Liver (tissue), 9 donors: ENCODE measurements around the gene TCEA3. TPM values are rescaled to one million over a fixed set of nuclear protein-coding genes. Genes with fewer than 3 reads are reported as not detected.

Experiments used
- DNase-seq: peaks from one replicate; pipeline ENCODE4 v3.0.0-alpha.2; 2017; ENCODE audit warnings: low spot score
- H3K27ac ChIP-seq, 2 donors: one replicate each; pipeline ENCODE4 v1.7.0; 2013; ENCODE audit warnings: inconsistent platforms in 2 of 2, low read length in 2 of 2, control low read depth in 1 of 2, low read depth in 1 of 2, mild to moderate bottlenecking in 1 of 2
- H3K27me3 ChIP-seq, 4 donors: one replicate each; pipeline versions ENCODE4 v1.6.1 to v1.7.0; 2013; ENCODE audit warnings: low read length in 3 of 4, inconsistent platforms in 1 of 4, mild to moderate bottlenecking in 1 of 4, moderate library complexity in 1 of 4; ENCODE audit not compliant: control insufficient read depth in 4 of 4, insufficient read depth in 4 of 4
- H3K36me3 ChIP-seq, 4 donors: one replicate each; pipeline versions ENCODE4 v1.6.1 to v1.7.0; 2013; ENCODE audit warnings: low read length in 3 of 4, mild to moderate bottlenecking in 3 of 4, low read depth in 1 of 4, moderate library complexity in 1 of 4; ENCODE audit not compliant: control insufficient read depth in 4 of 4, insufficient read depth in 3 of 4
- H3K4me1 ChIP-seq, 4 donors: one replicate each; pipeline versions ENCODE4 v1.6.1 to v1.7.0; 2013; ENCODE audit warnings: low read length in 3 of 4, mild to moderate bottlenecking in 3 of 4, moderate library complexity in 1 of 4; ENCODE audit not compliant: control insufficient read depth in 4 of 4, insufficient read depth in 4 of 4
- H3K4me3 ChIP-seq, 3 donors: one replicate each; pipeline versions ENCODE4 v1.6.1 to v1.7.0; 2013; ENCODE audit warnings: low read length in 3 of 3, control low read depth in 1 of 3, low read depth in 1 of 3, mild to moderate bottlenecking in 1 of 3
- H3K9ac ChIP-seq, 2 donors: one replicate each; pipeline ENCODE4 v1.7.0; 2013; ENCODE audit warnings: low read length in 2 of 2, mild to moderate bottlenecking in 2 of 2, moderate library complexity in 2 of 2, control low read depth in 1 of 2, low read depth in 1 of 2
- H3K9me3 ChIP-seq, 4 donors: one replicate each; pipeline versions ENCODE4 v1.6.1 to v1.7.0; 2013; ENCODE audit warnings: low read length in 3 of 4; ENCODE audit not compliant: control insufficient read depth in 4 of 4
- ATF3 ChIP-seq: IDR thresholded peaks from 2 replicates; pipeline ENCODE4 v1.6.1; 2016; ENCODE audit warnings: antibody characterized with exemption
- CTCF ChIP-seq: fragments of 150-350 bp; IDR thresholded peaks from 2 replicates; pipeline ENCODE4 v1.5.1; 2017; ENCODE audit warnings: improper control_type of control experiment, low read depth, low read length; ENCODE audit not compliant: missing input control
- EGR1 ChIP-seq, 2 donors: IDR thresholded peaks; 2 replicates each; pipeline ENCODE4 v1.6.1; 2016 to 2018; ENCODE audit warnings: antibody characterized with exemption in 2 of 2, low read depth in 2 of 2
- FOXA1 ChIP-seq: IDR thresholded peaks from 2 replicates; pipeline ENCODE4 v1.6.1; 2016; ENCODE audit warnings: antibody characterized with exemption
- FOXA2 ChIP-seq: IDR thresholded peaks from 2 replicates; pipeline ENCODE4 v1.6.1; 2016; ENCODE audit warnings: antibody characterized with exemption
- GABPA ChIP-seq, 2 donors: IDR thresholded peaks in 1 of 2; conservative IDR thresholded peaks in 1 of 2; 2 replicates each; pipeline ENCODE4 v1.6.1; 2016; ENCODE audit warnings: antibody characterized with exemption in 2 of 2, mild to moderate bottlenecking in 1 of 2, moderate library complexity in 1 of 2
- HNF4A ChIP-seq, 2 donors: conservative IDR thresholded peaks; 2 replicates each; pipeline ENCODE4 v1.6.1; 2016; ENCODE audit warnings: antibody characterized with exemption in 2 of 2, mild to moderate bottlenecking in 2 of 2
- HNF4G ChIP-seq: IDR thresholded peaks from 2 replicates; pipeline ENCODE4 v1.6.1; 2016; ENCODE audit warnings: antibody characterized with exemption
- JUND ChIP-seq, 2 donors: IDR thresholded peaks; 2 replicates each; pipeline ENCODE4 v1.6.1; 2016; ENCODE audit warnings: antibody characterized with exemption in 2 of 2
- MAX ChIP-seq: IDR thresholded peaks from 2 replicates; pipeline ENCODE4 v1.6.1; 2016; ENCODE audit warnings: antibody characterized with exemption
- NR2F2 ChIP-seq: IDR thresholded peaks from 2 replicates; pipeline ENCODE4 v1.6.1; 2016; ENCODE audit warnings: antibody characterized with exemption
- RAD21 ChIP-seq, 2 donors: IDR thresholded peaks; 2 replicates each; pipeline ENCODE4 v1.6.1; 2016; ENCODE audit warnings: antibody characterized with exemption in 2 of 2, mild to moderate bottlenecking in 2 of 2
- REST ChIP-seq: IDR thresholded peaks from 2 replicates; pipeline ENCODE4 v1.6.1; 2016; ENCODE audit warnings: antibody characterized with exemption, mild to moderate bottlenecking
- RXRA ChIP-seq, 2 donors: IDR thresholded peaks; 2 replicates each; pipeline ENCODE4 v1.6.1; 2017 to 2018; ENCODE audit warnings: antibody characterized with exemption in 2 of 2, mild to moderate bottlenecking in 1 of 2
- SP1 ChIP-seq: IDR thresholded peaks from 2 replicates; pipeline ENCODE4 v1.6.1; 2018; ENCODE audit warnings: antibody characterized with exemption, mild to moderate bottlenecking
- TAF1 ChIP-seq: conservative IDR thresholded peaks from 2 replicates; pipeline ENCODE4 v1.6.1; 2016; ENCODE audit warnings: antibody characterized with exemption, mild to moderate bottlenecking
- ZBTB33 ChIP-seq: IDR thresholded peaks from 2 replicates; pipeline ENCODE4 v1.6.1; 2016; ENCODE audit warnings: antibody characterized with exemption
- WGBS: extraction: QIAGEN DNeasy Blood & Tissue Kit; methylation state at CpG from one replicate; pipeline ENCODE4 v1.1.7; 2013; 5-methylcytosine and 5-hydroxymethylcytosine counted together
- polyA plus RNA-seq, 2 donors: library from polyadenylated mRNA; stranded (reverse) in 1 of 2; unstranded in 1 of 2; fragments of 200-250 nt in 1 of 2; fragments of >200 nt in 1 of 2; fragmentation: Nextera tagmentation in 1 of 2; extraction: Ambion mirVana in 1 of 2; gene quantifications; one replicate each; pipeline versions ENCODE4 v1.2.1 to v1.2.3, GENCODE V29; 2013 to 2015
- total RNA-seq, 2 donors: library from RNA; depleted of rRNA; stranded (reverse); fragments of >200 nt; gene quantifications; one replicate each; pipeline ENCODE4 v1.2.3, GENCODE V29; 2014
- donor health status: healthy.
- donor health status: healthy.
- donor health status: healthy.
- donor health status: healthy.
- donor health status: healthy.

Gene TCEA3
- total and polyA plus RNA-seq, 4 donors = 29.6 to 142 (median 47.6) TPM

- Histone ChIP-seq H3K4me3 (no peak overlapping the region), H3K36me3 (peaks cover 0 to 34% (median 21%) of the 10 kb centered on the region in 4 donors), H3K4me1 (peaks cover 2 to 18% (median 10%) of the 10 kb centered on the region in 4 donors), H3K27ac (no peak overlapping the region), H3K9ac (no peak overlapping the region), H3K27me3 (no peaks in the 10 kb centered on the region), H3K9me3 (no peaks in the 10 kb centered on the region)
- TF ChIP-seq TAF1 (no peak), SP1 (no peak)
- WGBS = 98% methylated on average over 5 of the region's 5 CpGs
- DNase-seq = no peak
These were observed 6.9 kb upstream of the TCEA3 start for GRCh38 chr1:23431431-23431830.

GRCh38 chr1:23430803-23431202 lies 6.3 kb upstream of the TCEA3 start:
- Histone ChIP-seq H3K27ac (no peak overlapping the region), H3K27me3 (no peaks in the 10 kb centered on the region), H3K9me3 (no peaks in the 10 kb centered on the region), H3K9ac (no peak overlapping the region), H3K4me3 (no peak overlapping the region), H3K36me3 (peaks cover 0 to 32% (median 19%) of the 10 kb centered on the region in 4 donors), H3K4me1 (peaks cover 2 to 23% (median 10%) of the 10 kb centered on the region in 4 donors)
- 97% methylated on average over 12 of the region's 12 CpGs for WGBS
- no peak for TF ChIP-seq CTCF
- no peak for TF ChIP-seq JUND (IDR thresholded peaks at IDR 0.05)
- TF ChIP-seq HNF4G = no peak
- no peak for TF ChIP-seq FOXA1
- no peak for TF ChIP-seq GABPA (IDR thresholded peaks at IDR 0.05 in 1 of 2, conservative IDR thresholded peaks at IDR 0.05 in 1 of 2)
- TF ChIP-seq NR2F2 = no peak
- no peak for DNase-seq

- peaks cover 0 to 22% (median 10%) of the 10 kb centered on the region in 4 donors for H3K36me3 ChIP-seq
- H3K27ac ChIP-seq = no peak overlapping the region
- H3K9ac ChIP-seq = no peak overlapping the region
- no peaks in the 10 kb centered on the region for H3K9me3 ChIP-seq
- 34% methylated on average over 2 of the region's 2 CpGs for WGBS
- DNase-seq = no peak
- H3K4me3 ChIP-seq = no peak overlapping the region
- peaks cover 2 to 38% (median 18%) of the 10 kb centered on the region in 4 donors for H3K4me1 ChIP-seq
- H3K27me3 ChIP-seq = no peaks in the 10 kb centered on the region
- TF ChIP-seq HNF4A (conservative IDR thresholded peaks at IDR 0.05) (peak; percentile 87 to 96), MAX (no peak), RAD21 (IDR thresholded peaks at IDR 0.05) (peak in 1 of 2 donors; percentile 52), RXRA (IDR thresholded peaks at IDR 0.05) (peak; percentile 76 to 77), FOXA1 (no peak), SP1 (peak; percentile 74), TAF1 (no peak), ZBTB33 (no peak), REST (no peak), EGR1 (IDR thresholded peaks at IDR 0.05; ENCODE audit: low read depth in 2 of 2) (no peak), HNF4G (peak; percentile 80), FOXA2 (no peak), NR2F2 (no peak), ATF3 (peak; percentile 16), CTCF (no peak)
These were observed 3.8 kb upstream of the TCEA3 start for GRCh38 chr1:23428136-23428905.
